ENCODE results near the gene CCDC169.

GRCh38 chr13:36244073-36244472 lies 53.5 kb downstream of the CCDC169 start:
- TF ChIP-seq ETV6 (CRISPR knock-in tag; IDR thresholded peaks at IDR 0.05), result no peak
- TF ChIP-seq CTCF (IDR thresholded peaks at IDR 0.05), result no peak
- TF ChIP-seq ZSCAN18 (CRISPR knock-in tag; IDR thresholded peaks at IDR 0.05), result no peak
- TF ChIP-seq USF2 (CRISPR knock-in tag; IDR thresholded peaks at IDR 0.05), result no peak
- no peak for TF ChIP-seq ATF2 (CRISPR knock-in tag; IDR thresholded peaks at IDR 0.05; ENCODE audit: borderline replicate concordance, low read depth)
- TF ChIP-seq TEAD4 (CRISPR knock-in tag; IDR thresholded peaks at IDR 0.05), result no peak
- TF ChIP-seq FOXK1 (CRISPR knock-in tag; IDR thresholded peaks at IDR 0.05), result no peak
- TF ChIP-seq MXD4 (CRISPR knock-in tag; IDR thresholded peaks at IDR 0.05; ENCODE audit: borderline replicate concordance), result no peak
- no peak for TF ChIP-seq E2F4 (CRISPR knock-in tag; IDR thresholded peaks at IDR 0.05; ENCODE audit: borderline replicate concordance, low read depth)
- TF ChIP-seq NFE2L1 (CRISPR knock-in tag; IDR thresholded peaks at IDR 0.05), result no peak
- no peak for TF ChIP-seq MAX (CRISPR knock-in tag; IDR thresholded peaks at IDR 0.05)
- no peak for TF ChIP-seq ATF1 (CRISPR knock-in tag; IDR thresholded peaks at IDR 0.05)
- TF ChIP-seq GABPB1 (CRISPR knock-in tag; IDR thresholded peaks at IDR 0.05), result no peak
- no peak for TF ChIP-seq IRF1 (CRISPR knock-in tag; IDR thresholded peaks at IDR 0.05)

Measured in WTC11 (cell line).